ENCODE measurements around the gene MOB3A.

The MOB3A gene

GRCh38 chr19:2056837-2057192, 39.3 kb downstream of the MOB3A start:
- no peak for DNase-seq
- Mint-ChIP-seq H3K36me3 (no peaks in the 10 kb centered on the region), H3K27ac (peak overlapping the region; percentile 85), H3K9me3 (no peaks in the 10 kb centered on the region), H3K4me1 (peaks cover 34 to 72% of the 10 kb centered on the region in 2 donors), H3K27me3 (no peaks in the 10 kb centered on the region), H3K4me3 (peak overlapping the region; percentile 64 to 65)
- no peak for ATAC-seq (replicated peaks)

DNA sequence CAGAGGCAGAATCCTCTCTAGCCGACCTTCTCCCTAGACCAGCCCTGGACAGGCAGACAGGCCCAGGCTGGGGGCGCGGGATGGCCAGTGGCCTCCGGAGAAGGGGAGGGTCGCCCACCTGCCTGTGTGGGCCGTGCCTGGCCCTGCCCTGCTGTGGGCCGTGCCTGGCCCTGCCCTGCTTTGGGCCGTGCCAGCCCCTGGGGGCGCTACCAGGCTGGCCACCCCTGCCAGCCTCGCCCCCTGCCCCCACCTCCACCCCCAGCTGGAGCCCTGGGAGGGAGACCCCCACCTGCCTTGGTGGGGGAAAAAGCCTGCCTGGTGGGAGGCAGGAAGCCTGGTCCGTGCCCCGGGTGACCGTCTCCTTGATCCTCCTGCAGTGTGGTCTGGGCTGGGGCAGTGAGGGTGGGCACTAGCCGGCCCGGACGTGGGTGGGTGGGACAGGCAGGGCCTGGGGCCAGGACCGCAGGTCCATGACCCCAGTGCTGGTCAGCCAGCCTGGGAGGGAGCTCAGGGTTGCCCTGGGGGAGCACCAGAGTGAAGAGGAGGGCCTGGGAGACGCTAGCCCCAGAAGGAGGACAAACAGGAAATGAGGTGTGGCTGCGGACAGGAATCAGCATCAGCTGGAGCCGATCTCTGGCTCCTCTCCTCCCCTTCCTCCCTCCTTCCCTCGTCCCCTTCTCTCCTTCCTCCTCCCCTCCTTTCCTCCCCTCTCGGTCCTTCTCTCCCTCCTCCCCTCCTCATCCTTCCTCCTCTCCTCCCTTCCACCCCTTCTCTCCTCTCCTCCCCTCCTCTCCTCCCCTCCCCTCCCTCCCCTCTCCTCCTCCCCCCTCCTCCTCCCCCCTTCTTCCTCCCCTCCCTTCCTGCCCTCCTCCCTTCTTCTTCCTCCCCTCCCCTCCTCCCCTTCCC, 39.9 kb downstream of the MOB3A start:
- peaks cover under 1 to 2% of the 10 kb centered on the region in 2 donors for H3K36me3 Mint-ChIP-seq
- H3K4me1 Mint-ChIP-seq: peaks cover 38 to 75% of the 10 kb centered on the region in 2 donors
- no peak for DNase-seq
- ATAC-seq (replicated peaks): no peak
- H3K9me3 Mint-ChIP-seq: no peaks in the 10 kb centered on the region
- H3K27me3 Mint-ChIP-seq: no peaks in the 10 kb centered on the region
- peak overlapping the region; percentile 95 for H3K27ac Mint-ChIP-seq
- peak overlapping the region; percentile 66 to 74 for H3K4me3 Mint-ChIP-seq

DNA sequence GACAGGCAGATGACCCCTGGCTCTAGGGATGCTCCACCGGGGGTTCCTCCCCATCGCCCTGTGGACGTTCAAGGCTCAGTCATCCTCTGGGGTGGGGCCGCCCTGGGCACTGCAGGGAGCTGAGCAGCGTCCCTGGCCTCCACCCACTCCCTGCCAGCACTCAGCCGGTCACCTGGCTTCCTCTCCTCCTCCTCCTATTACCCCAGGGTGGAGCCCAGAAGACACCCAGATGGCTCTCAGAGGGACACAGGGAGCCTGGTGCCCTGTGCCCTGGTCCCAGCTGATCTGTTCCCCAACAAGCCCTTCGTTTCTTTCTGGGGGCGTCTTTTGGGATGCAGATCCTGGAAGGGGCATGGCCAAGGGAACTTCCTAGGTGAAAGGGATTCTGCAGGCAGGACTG, 41.4 kb downstream of the MOB3A start:
- DNase-seq: no peak
- peak overlapping the region; percentile 48 to 68 for H3K4me3 Mint-ChIP-seq
- H3K27me3 Mint-ChIP-seq: no peaks in the 10 kb centered on the region
- ATAC-seq (replicated peaks): no peak
- H3K9me3 Mint-ChIP-seq: no peaks in the 10 kb centered on the region
- H3K36me3 Mint-ChIP-seq: peaks cover 5 to 9% of the 10 kb centered on the region in 2 donors
- H3K4me1 Mint-ChIP-seq: peaks cover 35 to 72% of the 10 kb centered on the region in 2 donors
- peak overlapping the region; percentile 95 for H3K27ac Mint-ChIP-seq

- H3K9me3 Mint-ChIP-seq: no peaks in the 10 kb centered on the region
- H3K27ac Mint-ChIP-seq: peak overlapping the region; percentile 88
- H3K4me3 Mint-ChIP-seq: no peak overlapping the region
- H3K4me1 Mint-ChIP-seq: peaks cover 40 to 81% of the 10 kb centered on the region in 2 donors
- DNase-seq: no peak
- H3K36me3 Mint-ChIP-seq: peaks cover 7 to 17% of the 10 kb centered on the region in 2 donors
- no peak for ATAC-seq (replicated peaks)
- H3K27me3 Mint-ChIP-seq: no peaks in the 10 kb centered on the region
Observed at GRCh38 chr19:2053601-2054389, 42.3 kb downstream of the MOB3A start.

GRCh38 chr19:2051773-2052704, 44.1 kb downstream of the MOB3A start:
- peaks cover 45 to 85% of the 10 kb centered on the region in 2 donors for H3K4me1 Mint-ChIP-seq
- H3K27me3 Mint-ChIP-seq: no peaks in the 10 kb centered on the region
- peak; percentile 85 for DNase-seq
- peak overlapping the region; percentile 96 for H3K27ac Mint-ChIP-seq
- H3K36me3 Mint-ChIP-seq: peaks cover 11 to 24% of the 10 kb centered on the region in 2 donors
- no peaks in the 10 kb centered on the region for H3K9me3 Mint-ChIP-seq
- peak; percentile 38 to 48 for ATAC-seq (replicated peaks)
- H3K4me3 Mint-ChIP-seq: peak overlapping the region; percentile 83 to 90

DNA sequence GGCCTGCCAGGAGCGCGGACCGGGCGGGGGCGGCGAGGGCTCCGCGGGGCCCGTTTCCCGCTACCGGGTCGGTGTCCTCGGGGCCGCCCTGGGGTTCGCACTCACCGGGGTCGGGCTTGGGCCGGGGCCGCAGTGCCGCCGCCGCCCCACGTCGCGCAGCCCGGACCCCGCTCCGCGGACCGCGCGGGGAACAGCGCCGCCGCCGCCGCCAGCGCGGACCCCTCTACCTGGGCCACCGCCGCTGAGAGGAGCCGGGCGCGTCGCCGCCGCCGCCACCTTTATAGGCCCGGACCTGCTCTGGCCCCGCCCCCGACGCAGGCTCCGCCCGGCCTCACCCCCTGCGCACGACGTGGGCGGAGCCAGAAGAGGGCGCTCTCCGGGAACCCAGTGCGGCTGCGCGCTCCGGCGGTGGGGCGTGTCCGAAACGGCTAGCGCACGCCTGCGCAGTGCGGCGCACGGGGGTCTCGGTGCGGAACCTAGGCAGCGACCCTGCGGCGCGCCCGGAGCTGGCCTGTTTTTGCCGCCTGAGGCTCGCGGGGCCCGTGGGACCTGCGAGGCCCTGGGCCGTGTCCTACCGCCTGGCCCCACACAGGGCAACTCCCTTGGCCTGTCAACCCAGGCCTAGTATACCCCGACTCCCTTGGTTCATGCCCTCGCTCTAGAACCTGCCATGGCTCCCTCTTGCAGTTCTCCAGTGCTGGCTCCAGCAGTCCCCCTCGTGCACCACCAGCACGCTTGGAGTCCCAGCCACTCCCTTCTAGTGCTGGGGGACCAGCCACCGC, 44.9 kb downstream of the MOB3A start, which contains the start of gene MKNK2:
TSS of gene MKNK2 (minus strand) at position 254 of the 782 bp plus-strand sequence. CDS start 393 bp downstream, outside the sequence.
- Mint-ChIP-seq H3K36me3 (peaks cover 11 to 28% of the 10 kb centered on the region in 2 donors), H3K4me1 (peaks cover 44 to 85% of the 10 kb centered on the region in 2 donors), H3K27ac (peak within 1 kb of the TSS; percentile 96), H3K27me3 (no peaks in the 10 kb centered on the region), H3K4me3 (peak within 1 kb of the TSS; percentile 88 to 90), H3K9me3 (no peaks in the 10 kb centered on the region)
- ATAC-seq (replicated peaks) (peak; percentile 60 to 73), DNase-seq (peak; percentile 91)

DNA sequence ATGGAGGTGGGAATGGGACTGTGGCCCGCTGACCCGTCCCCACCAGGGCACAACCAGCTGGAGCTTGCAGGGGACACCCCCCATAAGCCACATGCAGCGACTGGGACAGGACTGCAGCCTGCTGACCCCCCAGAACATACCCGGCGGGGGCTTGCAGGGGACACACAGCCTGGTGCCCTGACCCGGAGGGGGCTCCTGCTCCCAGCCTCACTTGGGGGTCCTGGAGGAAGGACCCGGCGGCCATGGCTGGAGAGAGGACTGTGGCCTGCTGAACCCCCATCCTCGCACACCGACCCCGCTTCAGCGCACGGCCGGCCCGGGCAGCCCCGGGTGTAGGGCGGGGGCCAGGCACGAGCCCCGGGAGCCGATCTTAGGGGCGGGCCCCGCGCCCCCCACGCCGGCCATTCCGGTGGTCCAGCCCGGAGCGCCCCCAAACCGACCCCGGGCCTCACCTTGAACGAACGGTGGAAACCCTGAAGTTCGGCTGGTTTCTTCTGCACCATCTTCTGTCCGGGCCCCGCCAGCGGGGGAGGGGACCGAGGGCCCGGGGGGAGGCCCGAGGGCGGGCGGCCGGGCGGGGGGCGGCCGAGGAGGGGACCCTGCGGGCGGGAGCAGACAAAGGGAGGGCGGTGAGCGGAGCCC, 45.7 kb downstream of the MOB3A start:
- peak overlapping the region; percentile 86 to 88 for H3K4me3 Mint-ChIP-seq
- H3K4me1 Mint-ChIP-seq: peaks cover 42 to 83% of the 10 kb centered on the region in 2 donors
- H3K27me3 Mint-ChIP-seq: no peaks in the 10 kb centered on the region
- peak overlapping the region; percentile 90 for H3K27ac Mint-ChIP-seq
- DNase-seq (no peak), ATAC-seq (replicated peaks) (peak; percentile 11 to 17)
- peaks cover 11 to 32% of the 10 kb centered on the region in 2 donors for H3K36me3 Mint-ChIP-seq
- H3K9me3 Mint-ChIP-seq: no peaks in the 10 kb centered on the region

GRCh38 chr19:2049741-2050348, 46.3 kb downstream of the MOB3A start:
- Mint-ChIP-seq H3K36me3 (peaks cover 14 to 35% of the 10 kb centered on the region in 2 donors), H3K27ac (peak overlapping the region; percentile 90), H3K4me3 (peak overlapping the region; percentile 86 to 88), H3K4me1 (peaks cover 43 to 83% of the 10 kb centered on the region in 2 donors), H3K27me3 (no peaks in the 10 kb centered on the region), H3K9me3 (no peaks in the 10 kb centered on the region)
- peak; percentile 73 for DNase-seq
- peak; percentile 31 to 39 for ATAC-seq (replicated peaks)

DNA sequence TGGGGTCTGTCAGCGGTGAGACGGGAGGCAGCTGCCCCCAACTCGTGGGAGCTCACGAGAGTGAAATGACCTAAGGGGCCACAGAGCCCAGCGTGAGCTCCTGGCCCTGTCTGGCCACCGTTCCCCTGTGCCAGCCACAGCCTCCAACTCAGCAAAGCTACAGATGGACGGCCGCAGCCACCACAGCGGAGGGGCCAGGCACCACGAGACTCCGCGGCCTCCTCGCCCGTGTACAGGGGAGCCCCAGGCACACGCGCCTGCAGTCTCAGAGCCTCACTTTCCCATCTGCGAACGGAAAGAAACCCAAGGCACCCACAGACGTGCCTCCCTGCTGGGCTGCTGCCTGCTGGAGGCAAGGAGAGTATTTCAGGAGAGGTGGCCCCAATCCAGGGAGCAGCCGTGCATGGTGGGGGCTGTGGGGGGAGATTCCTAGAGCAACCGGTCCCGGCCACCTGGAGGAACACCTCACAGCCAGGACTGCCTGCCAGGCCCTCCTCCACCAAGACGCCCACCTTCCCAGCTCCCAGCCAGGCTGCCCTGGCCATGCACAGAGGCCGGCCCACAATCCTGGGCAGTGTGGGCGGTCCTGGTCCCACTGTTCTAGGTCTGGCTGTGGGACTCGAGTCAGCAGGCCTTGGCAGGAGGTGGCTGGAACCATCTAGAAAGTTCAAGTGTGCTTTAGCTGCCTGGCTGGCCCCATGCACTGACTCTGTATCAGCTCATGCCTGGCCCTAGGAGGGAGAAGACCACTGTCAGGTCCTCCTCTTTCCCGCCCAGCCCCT, 47.0 kb downstream of the MOB3A start:
- no peak for DNase-seq
- Mint-ChIP-seq H3K4me3 (peak overlapping the region; percentile 86 to 88), H3K4me1 (peaks cover 44 to 83% of the 10 kb centered on the region in 2 donors), H3K9me3 (no peaks in the 10 kb centered on the region), H3K27ac (peak overlapping the region; percentile 90), H3K27me3 (no peaks in the 10 kb centered on the region), H3K36me3 (peaks cover 15 to 37% of the 10 kb centered on the region in 2 donors)
- ATAC-seq (replicated peaks): no peak

GRCh38 chr19:2048104-2048958, 47.8 kb downstream of the MOB3A start:
- H3K27ac Mint-ChIP-seq: peak overlapping the region; percentile 85
- H3K27me3 Mint-ChIP-seq: no peaks in the 10 kb centered on the region
- ATAC-seq (replicated peaks): no peak
- peak overlapping the region; percentile 86 to 88 for H3K4me3 Mint-ChIP-seq
- H3K36me3 Mint-ChIP-seq: peaks cover 19 to 43% of the 10 kb centered on the region in 2 donors
- DNase-seq: no peak
- H3K9me3 Mint-ChIP-seq: no peaks in the 10 kb centered on the region
- H3K4me1 Mint-ChIP-seq: peaks cover 49 to 86% of the 10 kb centered on the region in 2 donors

Data from stimulated activated naive B cell treated with anti-CD40 and anti-IgM and Interleukin-4, amounts not matched to agents 10 μg/mL and 1 μg/mL and 100 μg/mL, for 72 hours (primary cell).